ENCODE data around the gene HSPB2. TPM values are rescaled to one million over a fixed set of nuclear protein-coding genes. Genes with fewer than 3 reads are reported as not detected.
"Not testable (repeated sequence)": the region's sequence is repeated elsewhere in the genome, so short reads cannot be mapped to it uniquely, and the experiment has no call there.

The HSPB2 gene
- total and polyA plus RNA-seq, 2 donors: 0.19 to 2.4 TPM

DNA sequence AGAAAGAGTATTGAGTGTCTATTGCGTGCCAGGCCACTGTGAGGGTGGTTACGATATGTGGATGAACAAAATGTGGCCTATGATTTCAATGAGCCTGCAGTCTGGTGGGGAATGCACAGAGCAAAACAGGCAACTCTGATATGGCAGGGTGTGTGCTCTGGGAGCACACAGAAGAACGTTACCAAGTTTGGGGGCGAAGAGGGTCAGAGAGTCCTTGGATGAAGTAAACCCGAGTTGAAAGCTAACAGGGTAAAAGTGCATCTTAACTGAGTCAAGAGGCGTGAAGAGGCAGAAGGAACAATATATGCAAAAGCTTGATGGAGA, 32.9 kb upstream of the HSPB2 start:
- no peaks in the 10 kb centered on the region for H3K9me3 ChIP-seq (ENCODE audit: control insufficient read depth in 2 of 2, insufficient read depth in 1 of 2, low read length in 1 of 2)
- H3K4me3 ChIP-seq (ENCODE audit: low read length in 2 of 2): peak overlapping the region; percentile 61 to 73
- H3K27ac ChIP-seq (ENCODE audit: low read depth in 1 of 2, low read length in 1 of 2): peak overlapping the region; percentile 91 to 95
- peaks cover 5 to 8% of the 10 kb centered on the region in 2 donors for H3K4me1 ChIP-seq (ENCODE audit: control insufficient read depth in 2 of 2, insufficient read depth in 2 of 2, low read length in 2 of 2)
- WGBS: 56% methylated on average over 6 of the region's 6 CpGs
- no peaks in the 10 kb centered on the region for H3K27me3 ChIP-seq (ENCODE audit: control insufficient read depth in 2 of 2, insufficient read depth in 1 of 2, low read length in 1 of 2)
- no peak for DNase-seq (ENCODE audit: low read depth in 6 of 9, low spot score in 9 of 9)
- H3K36me3 ChIP-seq (ENCODE audit: control insufficient read depth in 2 of 2, insufficient read depth in 2 of 2, low read length in 1 of 2): peaks cover 5 to 7% of the 10 kb centered on the region in 2 donors

GRCh38 chr11:111882202-111882601, 30.3 kb upstream of the HSPB2 start:
- Histone ChIP-seq H3K9me3 (ENCODE audit: control insufficient read depth in 2 of 2, insufficient read depth in 1 of 2, low read length in 1 of 2) (no peaks in the 10 kb centered on the region), H3K27me3 (ENCODE audit: control insufficient read depth in 2 of 2, insufficient read depth in 1 of 2, low read length in 1 of 2) (no peaks in the 10 kb centered on the region), H3K36me3 (ENCODE audit: control insufficient read depth in 2 of 2, insufficient read depth in 2 of 2, low read length in 1 of 2) (no peaks in the 10 kb centered on the region), H3K4me3 (ENCODE audit: low read length in 2 of 2) (no peak overlapping the region), H3K4me1 (ENCODE audit: control insufficient read depth in 2 of 2, insufficient read depth in 2 of 2, low read length in 2 of 2) (peaks cover 5 to 8% of the 10 kb centered on the region in 2 donors), H3K27ac (ENCODE audit: low read depth in 1 of 2, low read length in 1 of 2) (no peak overlapping the region)
- WGBS: 96% methylated on average over 5 of the region's 5 CpGs
- no peak for DNase-seq (ENCODE audit: low read depth in 6 of 9, low spot score in 9 of 9)

DNA sequence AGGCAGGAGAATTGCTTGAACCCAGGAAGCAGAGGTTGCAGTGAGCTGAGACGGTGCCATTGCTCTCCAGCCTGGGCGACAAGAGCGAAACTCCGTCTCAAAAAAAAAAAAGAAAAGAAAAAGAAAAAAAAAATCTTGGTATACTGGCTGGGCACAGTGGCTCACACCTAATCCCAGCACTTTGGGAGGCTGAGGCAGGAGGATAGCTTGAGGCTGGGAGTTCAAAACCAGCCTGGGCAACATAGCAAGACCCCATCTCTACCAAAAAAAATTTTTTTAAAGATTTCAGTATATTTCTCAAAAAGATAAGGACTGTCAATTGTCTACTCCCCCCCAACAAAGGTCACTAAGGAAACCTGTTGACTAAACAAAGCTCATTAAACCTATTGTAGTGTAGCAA, 27.5 kb upstream of the HSPB2 start:
- not testable (repeated sequence) for H3K36me3 ChIP-seq (ENCODE audit: control insufficient read depth in 2 of 2, insufficient read depth in 2 of 2, low read length in 1 of 2); H3K4me1 ChIP-seq (ENCODE audit: control insufficient read depth in 2 of 2, insufficient read depth in 2 of 2, low read length in 2 of 2); H3K27ac ChIP-seq (ENCODE audit: low read depth in 1 of 2, low read length in 1 of 2); H3K4me3 ChIP-seq (ENCODE audit: low read length in 2 of 2); H3K9me3 ChIP-seq (ENCODE audit: control insufficient read depth in 2 of 2, insufficient read depth in 1 of 2, low read length in 1 of 2); DNase-seq (ENCODE audit: low read depth in 6 of 9, low spot score in 9 of 9); H3K27me3 ChIP-seq (ENCODE audit: control insufficient read depth in 2 of 2, insufficient read depth in 1 of 2, low read length in 1 of 2)
- 87% methylated on average over 4 of the region's 4 CpGs for WGBS

DNA sequence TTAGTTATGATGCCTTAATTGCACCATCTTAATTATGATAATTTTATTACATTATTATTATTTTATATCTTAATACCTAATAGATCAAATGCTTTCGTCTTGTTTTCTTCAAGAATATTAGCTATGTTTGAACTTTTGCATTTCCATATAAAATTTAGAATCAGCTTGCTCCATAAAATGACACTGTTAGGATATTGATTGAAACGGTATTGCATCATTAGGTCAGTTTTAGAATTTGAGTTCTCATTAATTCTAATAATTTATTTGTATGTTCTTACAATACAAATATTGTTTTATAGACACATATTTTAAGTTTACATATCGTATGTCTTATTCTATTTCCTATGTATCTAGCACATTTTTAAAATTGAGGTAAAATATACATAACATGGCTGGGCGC, 26.5 kb upstream of the HSPB2 start:
- Histone ChIP-seq H3K36me3 (ENCODE audit: control insufficient read depth in 2 of 2, insufficient read depth in 2 of 2, low read length in 1 of 2) (no peaks in the 10 kb centered on the region), H3K27me3 (ENCODE audit: control insufficient read depth in 2 of 2, insufficient read depth in 1 of 2, low read length in 1 of 2) (no peaks in the 10 kb centered on the region), H3K9me3 (ENCODE audit: control insufficient read depth in 2 of 2, insufficient read depth in 1 of 2, low read length in 1 of 2) (no peaks in the 10 kb centered on the region), H3K27ac (ENCODE audit: low read depth in 1 of 2, low read length in 1 of 2) (no peak overlapping the region), H3K4me1 (ENCODE audit: control insufficient read depth in 2 of 2, insufficient read depth in 2 of 2, low read length in 2 of 2) (no peaks in the 10 kb centered on the region), H3K4me3 (ENCODE audit: low read length in 2 of 2) (no peak overlapping the region)
- DNase-seq (ENCODE audit: low read depth in 6 of 9, low spot score in 9 of 9): no peak
- 97% methylated on average over 4 of the region's 4 CpGs for WGBS

DNA sequence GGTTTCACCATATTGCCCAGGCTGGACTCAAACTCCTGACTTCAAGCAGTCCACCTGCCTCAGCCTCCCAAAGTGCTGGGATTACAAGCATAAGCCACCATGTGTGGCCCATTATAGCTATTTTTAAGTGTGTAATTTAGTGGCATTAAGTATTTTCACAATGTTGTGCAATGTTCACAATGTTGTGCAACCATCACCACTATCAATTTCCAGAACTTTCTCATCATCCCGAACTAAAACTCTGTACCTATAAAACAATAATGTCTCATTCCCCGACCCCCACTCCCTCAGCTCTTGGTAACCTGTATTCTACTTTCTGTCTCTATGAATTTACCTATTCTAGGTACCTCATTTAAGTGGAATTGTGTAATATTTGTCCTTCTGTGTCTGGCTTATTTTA, 25.7 kb upstream of the HSPB2 start:
- no peak for DNase-seq (ENCODE audit: low read depth in 6 of 9, low spot score in 9 of 9)
- no peak overlapping the region for H3K4me3 ChIP-seq (ENCODE audit: low read length in 2 of 2)
- no peaks in the 10 kb centered on the region for H3K4me1 ChIP-seq (ENCODE audit: control insufficient read depth in 2 of 2, insufficient read depth in 2 of 2, low read length in 2 of 2)
- WGBS: 95% methylated on average over 2 of the region's 2 CpGs
- no peak overlapping the region for H3K27ac ChIP-seq (ENCODE audit: low read depth in 1 of 2, low read length in 1 of 2)
- no peaks in the 10 kb centered on the region for H3K9me3 ChIP-seq (ENCODE audit: control insufficient read depth in 2 of 2, insufficient read depth in 1 of 2, low read length in 1 of 2)
- no peaks in the 10 kb centered on the region for H3K36me3 ChIP-seq (ENCODE audit: control insufficient read depth in 2 of 2, insufficient read depth in 2 of 2, low read length in 1 of 2)
- H3K27me3 ChIP-seq (ENCODE audit: control insufficient read depth in 2 of 2, insufficient read depth in 1 of 2, low read length in 1 of 2): no peaks in the 10 kb centered on the region

GRCh38 chr11:111905411-111905810, 7.1 kb upstream of the HSPB2 start:
- Histone ChIP-seq H3K36me3 (ENCODE audit: control insufficient read depth in 2 of 2, insufficient read depth in 2 of 2, low read length in 1 of 2) (no peaks in the 10 kb centered on the region), H3K4me1 (ENCODE audit: control insufficient read depth in 2 of 2, insufficient read depth in 2 of 2, low read length in 2 of 2) (no peaks in the 10 kb centered on the region), H3K27ac (ENCODE audit: low read depth in 1 of 2, low read length in 1 of 2) (no peak overlapping the region), H3K27me3 (ENCODE audit: control insufficient read depth in 2 of 2, insufficient read depth in 1 of 2, low read length in 1 of 2) (peaks cover 0 to 6% of the 10 kb centered on the region in 2 donors), H3K9me3 (ENCODE audit: control insufficient read depth in 2 of 2, insufficient read depth in 1 of 2, low read length in 1 of 2) (no peaks in the 10 kb centered on the region), H3K4me3 (ENCODE audit: low read length in 2 of 2) (no peak overlapping the region)
- 77% methylated on average over 2 of the region's 2 CpGs for WGBS
- no peak for DNase-seq (ENCODE audit: low read depth in 6 of 9, low spot score in 9 of 9)

GRCh38 chr11:111906680-111907079, 5.9 kb upstream of the HSPB2 start:
- Histone ChIP-seq H3K36me3 (ENCODE audit: control insufficient read depth in 2 of 2, insufficient read depth in 2 of 2, low read length in 1 of 2) (no peaks in the 10 kb centered on the region), H3K27ac (ENCODE audit: low read depth in 1 of 2, low read length in 1 of 2) (no peak overlapping the region)
- 86% methylated on average over 1 of the region's 1 CpG for WGBS

DNA sequence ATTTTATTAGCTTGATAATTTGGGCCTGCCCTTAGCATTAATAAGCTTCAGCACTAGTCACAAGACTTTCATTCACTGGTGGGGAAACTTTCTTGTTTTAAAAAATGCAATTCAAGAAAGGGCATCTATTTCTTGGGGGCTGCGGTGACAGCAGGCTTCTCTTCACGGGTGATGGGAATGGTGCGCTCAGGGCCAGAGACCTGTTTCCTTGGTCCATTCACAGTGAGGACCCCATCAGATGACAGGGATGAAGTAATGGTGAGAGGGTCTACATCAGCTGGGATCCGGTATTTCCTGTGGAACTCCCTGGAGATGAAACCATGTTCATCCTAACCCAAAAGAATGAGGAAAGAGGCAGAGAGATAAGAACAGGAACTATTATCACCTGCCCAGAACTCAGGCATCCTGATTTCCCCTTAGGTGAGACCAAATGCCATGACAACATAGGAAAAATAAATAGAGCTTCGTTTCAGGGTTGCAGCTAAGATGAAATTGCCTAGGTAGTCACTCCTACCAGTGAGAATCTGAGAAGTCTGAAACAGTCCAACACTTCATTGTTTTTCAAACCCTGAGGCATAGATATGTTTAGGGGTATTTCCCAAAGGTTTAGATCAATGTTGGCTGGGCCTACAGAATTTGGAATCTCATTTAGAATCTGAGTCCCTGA, 3.8 kb upstream of the HSPB2 start:
- Histone ChIP-seq H3K4me3 (ENCODE audit: low read length in 2 of 2) (no peak overlapping the region), H3K27ac (ENCODE audit: low read depth in 1 of 2, low read length in 1 of 2) (no peak overlapping the region), H3K9me3 (ENCODE audit: control insufficient read depth in 2 of 2, insufficient read depth in 1 of 2, low read length in 1 of 2) (no peaks in the 10 kb centered on the region), H3K27me3 (ENCODE audit: control insufficient read depth in 2 of 2, insufficient read depth in 1 of 2, low read length in 1 of 2) (peaks cover 9 to 40% of the 10 kb centered on the region in 2 donors), H3K4me1 (ENCODE audit: control insufficient read depth in 2 of 2, insufficient read depth in 2 of 2, low read length in 2 of 2) (peaks cover 0 to 7% of the 10 kb centered on the region in 2 donors), H3K36me3 (ENCODE audit: control insufficient read depth in 2 of 2, insufficient read depth in 2 of 2, low read length in 1 of 2) (no peaks in the 10 kb centered on the region)
- no peak for DNase-seq (ENCODE audit: low read depth in 6 of 9, low spot score in 9 of 9)
- WGBS: 89% methylated on average over 5 of the region's 5 CpGs

More at GRCh38 chr11:111906680-111907079, 5.9 kb upstream of the HSPB2 start:
- Histone ChIP-seq H3K4me1 (ENCODE audit: control insufficient read depth in 2 of 2, insufficient read depth in 2 of 2, low read length in 2 of 2) (no peaks in the 10 kb centered on the region), H3K9me3 (ENCODE audit: control insufficient read depth in 2 of 2, insufficient read depth in 1 of 2, low read length in 1 of 2) (no peaks in the 10 kb centered on the region), H3K27me3 (ENCODE audit: control insufficient read depth in 2 of 2, insufficient read depth in 1 of 2, low read length in 1 of 2) (peaks cover 0 to 19% of the 10 kb centered on the region in 2 donors), H3K4me3 (ENCODE audit: low read length in 2 of 2) (no peak overlapping the region)
- DNase-seq (ENCODE audit: low read depth in 6 of 9, low spot score in 9 of 9): no peak

GRCh38 chr11:111909378-111909777, 3.2 kb upstream of the HSPB2 start:
- 95% methylated on average over 5 of the region's 5 CpGs for WGBS

More at GRCh38 chr11:111909378-111909777, 3.2 kb upstream of the HSPB2 start:
- Histone ChIP-seq H3K4me1 (ENCODE audit: control insufficient read depth in 2 of 2, insufficient read depth in 2 of 2, low read length in 2 of 2) (peaks cover 0 to 7% of the 10 kb centered on the region in 2 donors), H3K4me3 (ENCODE audit: low read length in 2 of 2) (no peak overlapping the region), H3K27ac (ENCODE audit: low read depth in 1 of 2, low read length in 1 of 2) (no peak overlapping the region), H3K27me3 (ENCODE audit: control insufficient read depth in 2 of 2, insufficient read depth in 1 of 2, low read length in 1 of 2) (peaks cover 9 to 46% of the 10 kb centered on the region in 2 donors), H3K36me3 (ENCODE audit: control insufficient read depth in 2 of 2, insufficient read depth in 2 of 2, low read length in 1 of 2) (no peaks in the 10 kb centered on the region), H3K9me3 (ENCODE audit: control insufficient read depth in 2 of 2, insufficient read depth in 1 of 2, low read length in 1 of 2) (no peaks in the 10 kb centered on the region)
- DNase-seq (ENCODE audit: low read depth in 6 of 9, low spot score in 9 of 9): no peak

All from thymus (tissue), 11 donors.